IPS DF 19.7 (cell line): Measurements from ENCODE around the gene TSPAN32.

Experiments used
- DNase-seq: peaks from one replicate; pipeline ENCODE4 v3.0.0-alpha.2; 2013; ENCODE audit warnings: low read depth, low spot score

The TSPAN32 gene

GRCh38 chr11:2303627-2304505 lies 2.1 kb downstream of the TSPAN32 start:
- DNase-seq = no peak

DNA sequence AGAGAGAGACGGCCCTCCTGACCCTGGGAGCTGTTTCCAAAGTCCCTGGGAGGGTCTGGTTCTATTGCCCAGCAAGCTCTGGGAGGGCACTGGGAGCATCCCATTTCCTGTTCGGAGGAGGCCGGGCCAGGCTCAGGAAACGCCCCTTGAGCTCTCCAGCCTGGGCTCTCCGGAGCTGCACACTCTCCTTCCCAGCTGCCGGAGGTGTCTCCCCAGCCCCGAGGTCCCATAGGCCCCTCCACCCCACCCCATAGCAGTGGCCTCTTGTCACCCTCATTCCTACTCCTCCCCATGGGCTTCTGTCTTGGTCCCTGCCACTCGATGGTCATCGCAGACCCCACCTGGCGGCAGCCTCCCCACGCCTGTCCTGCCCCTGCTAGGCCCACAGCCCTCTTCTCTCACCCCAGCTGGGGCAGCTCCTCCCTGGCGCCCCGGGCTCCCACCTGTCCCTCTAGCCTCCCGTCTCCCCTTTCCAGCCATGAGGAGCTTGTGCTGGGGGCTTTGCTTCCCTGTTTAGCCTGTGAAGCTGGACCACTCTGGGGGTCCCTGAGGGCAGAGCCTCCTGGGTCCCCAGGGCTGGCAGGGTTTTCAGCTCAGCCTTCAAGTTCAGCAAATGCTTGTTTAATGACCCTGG lies 2.8 kb downstream of the TSPAN32 start:
- no peak for DNase-seq

GRCh38 chr11:2305140-2305778 lies 3.4 kb downstream of the TSPAN32 start:
- DNase-seq = no peak

DNA sequence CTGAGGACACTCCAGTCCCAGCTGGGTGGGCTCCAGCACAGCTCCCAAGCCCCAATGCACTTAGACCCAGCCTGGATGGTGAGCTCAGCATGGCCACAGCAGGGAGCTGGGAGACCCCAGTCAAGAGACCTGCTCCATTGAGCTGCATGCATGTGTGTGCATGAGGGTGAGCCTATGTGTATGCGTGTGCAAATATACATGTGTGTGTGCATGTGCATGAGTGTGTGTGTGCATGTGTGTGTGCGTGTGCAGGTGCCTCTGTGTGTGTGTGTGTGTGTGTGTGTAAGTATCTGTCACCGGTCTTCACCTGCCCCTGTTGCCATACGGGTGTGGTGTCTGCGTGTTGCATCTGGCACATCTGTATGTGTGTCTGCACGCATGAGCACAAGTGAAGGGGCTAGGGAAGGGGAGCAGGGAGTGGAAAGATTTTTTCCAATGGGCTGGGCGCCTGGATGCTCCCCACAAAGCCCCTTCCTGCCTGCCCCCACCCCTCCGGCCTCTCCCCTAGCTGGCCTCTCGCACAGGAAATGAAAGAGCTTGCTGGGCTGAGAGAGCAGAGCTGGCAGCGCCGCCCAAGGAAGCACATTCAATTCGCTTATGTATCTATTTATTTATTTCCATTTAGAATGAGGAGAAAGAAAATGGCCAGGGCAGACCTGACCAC lies 4.1 kb downstream of the TSPAN32 start:
- no peak for DNase-seq

DNA sequence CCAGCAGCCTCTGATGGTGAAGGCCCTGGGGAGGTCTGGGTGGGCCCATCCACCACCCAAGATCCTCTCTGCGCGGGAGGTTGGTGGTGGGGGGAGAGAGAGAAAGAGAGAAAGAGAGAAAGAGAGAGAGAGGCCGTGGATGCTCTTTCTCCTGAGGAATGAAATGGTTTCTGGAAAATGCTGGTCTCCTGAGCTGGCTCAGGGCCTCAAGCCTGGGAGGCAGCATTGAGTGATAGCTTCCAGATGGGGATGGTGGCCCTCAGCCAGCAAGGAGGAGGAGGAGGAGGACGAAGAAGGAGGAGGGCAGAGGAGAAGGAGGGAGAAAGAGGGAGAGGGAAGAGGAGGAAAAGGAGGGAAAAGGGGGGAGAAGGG lies 4.6 kb downstream of the TSPAN32 start:
- no peak for DNase-seq

DNA sequence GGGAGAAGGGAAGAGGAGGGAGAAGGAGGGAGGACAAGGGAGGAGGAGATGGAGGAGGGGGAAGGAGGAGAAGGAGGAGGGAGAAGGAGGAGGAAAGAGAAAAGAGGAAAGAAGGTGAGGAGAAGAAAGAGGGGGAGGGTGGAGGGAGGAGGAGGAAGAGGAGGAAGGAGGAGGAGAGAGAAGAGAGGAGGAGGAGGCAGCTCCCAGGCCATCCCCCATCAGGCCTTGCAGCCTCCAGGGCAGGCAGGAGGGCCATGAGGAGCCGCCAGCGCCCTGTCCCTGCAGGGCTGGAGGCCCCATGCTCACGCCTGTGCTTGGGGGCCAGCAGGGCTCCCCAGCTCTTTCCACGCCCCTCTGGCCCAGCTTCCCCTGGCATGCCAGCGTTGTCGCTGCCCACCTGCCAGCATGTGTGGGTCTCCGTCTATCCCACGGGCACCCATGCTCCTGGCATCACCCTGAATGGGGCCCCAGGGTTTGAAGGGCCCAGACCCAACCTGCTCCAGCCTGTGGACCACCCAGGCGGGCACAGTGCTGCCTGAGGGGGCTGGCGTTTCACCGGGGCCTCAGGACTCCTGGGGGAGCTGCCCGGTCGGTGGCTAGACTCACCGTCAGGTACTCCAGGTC lies 5.2 kb downstream of the TSPAN32 start:
- no peak for DNase-seq

GRCh38 chr11:2307501-2308331 lies 5.9 kb downstream of the TSPAN32 start:
- no peak for DNase-seq

GRCh38 chr11:2308713-2309112 lies 6.9 kb downstream of the TSPAN32 start:
- no peak for DNase-seq

DNA sequence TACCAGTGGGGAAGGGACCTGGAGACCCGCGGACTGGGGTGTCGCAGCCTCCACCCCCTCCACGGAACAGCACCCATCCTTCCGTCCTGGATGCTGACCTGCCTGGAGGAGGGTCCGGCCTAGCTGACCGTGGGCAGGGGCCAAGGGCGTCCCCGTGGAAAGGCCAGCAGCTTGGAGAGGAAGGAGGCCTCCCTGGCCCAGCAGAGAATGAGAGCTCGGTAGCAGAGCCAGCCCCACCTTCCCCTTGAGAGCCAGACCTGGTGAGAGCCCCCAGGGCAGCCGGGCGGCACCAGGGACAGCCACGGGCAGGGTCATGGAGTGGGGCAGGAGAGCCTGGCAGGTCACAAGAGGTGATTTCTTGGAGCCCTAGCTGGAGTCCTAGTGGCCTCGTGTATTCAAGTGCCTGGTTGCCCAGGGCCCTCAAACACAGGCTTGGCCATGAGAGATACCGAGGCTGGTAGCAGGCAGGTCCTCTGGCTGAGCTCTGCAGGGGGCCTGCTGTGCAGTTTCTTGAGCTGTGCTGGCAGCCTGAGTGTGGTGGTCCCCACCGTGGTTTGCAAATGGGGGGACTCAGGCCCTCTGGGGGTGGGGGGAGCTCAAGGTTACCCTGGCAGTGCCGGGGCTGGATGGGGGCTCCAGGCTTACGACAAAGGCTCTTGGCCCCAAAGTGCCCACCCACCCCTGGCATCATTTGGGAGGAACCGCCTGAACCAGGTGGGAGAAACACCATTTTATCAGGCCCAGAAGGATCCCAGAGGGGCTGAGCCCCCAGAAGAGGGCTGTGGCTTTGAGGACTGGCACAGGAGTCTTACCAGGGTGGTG lies 7.6 kb downstream of the TSPAN32 start:
- no peak for DNase-seq

DNA sequence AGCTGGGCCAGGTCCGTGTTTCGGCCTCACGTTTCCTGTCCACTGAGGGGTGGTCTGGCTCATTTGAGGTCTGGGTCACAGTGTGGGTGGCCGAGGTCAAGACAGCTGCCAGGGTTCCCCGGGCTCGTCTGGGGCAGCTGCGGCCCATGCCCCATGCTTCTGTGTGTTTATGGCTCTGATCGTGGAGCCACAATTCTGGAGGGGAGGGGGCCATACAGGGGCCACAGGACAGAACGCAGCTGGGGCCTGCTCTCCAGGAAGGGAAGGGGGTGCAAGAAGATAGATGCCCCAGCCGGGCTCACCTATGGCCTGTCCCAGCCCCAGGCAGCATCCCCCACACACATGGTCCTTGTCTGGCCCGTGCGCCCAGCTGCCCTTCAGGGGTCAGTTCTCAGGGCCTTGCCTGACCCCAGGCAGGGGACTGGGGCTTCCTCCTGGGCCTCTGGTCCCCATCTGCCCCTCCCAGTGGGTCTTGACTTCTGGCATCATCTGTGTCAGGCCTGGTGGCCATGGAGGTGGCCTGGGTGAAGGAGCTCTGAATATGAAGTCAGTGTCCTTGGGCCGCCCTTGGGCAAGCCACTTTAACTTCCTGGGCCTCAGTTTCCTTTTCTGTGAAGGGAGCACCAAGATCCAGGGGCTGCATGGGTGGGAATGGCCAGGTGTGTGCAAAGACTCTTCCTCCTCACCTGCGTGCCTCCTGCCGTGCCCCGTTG lies 8.4 kb downstream of the TSPAN32 start:
- no peak for DNase-seq

- DNase-seq = no peak
These were observed 9.1 kb downstream of the TSPAN32 start for GRCh38 chr11:2310786-2311352.

DNA sequence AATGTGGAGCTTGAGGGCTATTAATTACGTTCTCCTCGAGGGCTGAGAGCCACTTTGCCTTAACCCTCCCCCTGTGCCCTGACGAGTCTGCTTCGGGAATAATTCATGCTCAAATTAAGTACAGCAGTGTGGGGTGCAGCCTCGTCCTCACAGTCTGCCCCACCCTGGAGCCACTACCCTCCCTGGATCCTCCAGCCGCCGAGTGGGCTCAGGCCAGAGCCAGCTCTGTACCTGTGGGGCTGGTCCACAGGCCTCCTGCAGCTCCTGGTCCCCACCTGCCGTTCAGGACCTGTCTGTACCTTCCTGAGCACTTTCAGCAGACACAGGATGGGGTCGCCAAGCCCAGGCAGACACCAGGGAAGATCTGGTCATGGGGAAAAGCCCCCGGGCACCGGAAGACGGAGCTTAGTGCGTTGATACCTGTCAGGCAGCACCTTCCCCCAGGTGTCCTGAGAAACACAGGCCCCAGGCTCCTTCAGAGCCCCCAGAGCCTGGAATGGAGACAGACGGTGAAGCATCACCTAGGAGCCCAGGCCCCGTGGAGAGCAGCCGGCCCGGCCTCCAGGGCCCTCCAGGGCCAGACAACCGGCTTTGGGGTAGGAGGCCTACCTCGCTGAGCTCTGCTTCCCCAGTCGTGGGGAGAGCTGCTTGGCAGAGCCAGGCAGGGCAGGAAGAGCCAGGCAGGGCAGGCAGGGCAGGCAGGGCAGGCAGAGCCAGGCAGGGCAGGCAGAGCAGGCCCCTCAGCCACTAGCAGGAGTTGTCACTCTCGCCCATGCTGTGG lies 9.7 kb downstream of the TSPAN32 start:
- DNase-seq = no peak

DNA sequence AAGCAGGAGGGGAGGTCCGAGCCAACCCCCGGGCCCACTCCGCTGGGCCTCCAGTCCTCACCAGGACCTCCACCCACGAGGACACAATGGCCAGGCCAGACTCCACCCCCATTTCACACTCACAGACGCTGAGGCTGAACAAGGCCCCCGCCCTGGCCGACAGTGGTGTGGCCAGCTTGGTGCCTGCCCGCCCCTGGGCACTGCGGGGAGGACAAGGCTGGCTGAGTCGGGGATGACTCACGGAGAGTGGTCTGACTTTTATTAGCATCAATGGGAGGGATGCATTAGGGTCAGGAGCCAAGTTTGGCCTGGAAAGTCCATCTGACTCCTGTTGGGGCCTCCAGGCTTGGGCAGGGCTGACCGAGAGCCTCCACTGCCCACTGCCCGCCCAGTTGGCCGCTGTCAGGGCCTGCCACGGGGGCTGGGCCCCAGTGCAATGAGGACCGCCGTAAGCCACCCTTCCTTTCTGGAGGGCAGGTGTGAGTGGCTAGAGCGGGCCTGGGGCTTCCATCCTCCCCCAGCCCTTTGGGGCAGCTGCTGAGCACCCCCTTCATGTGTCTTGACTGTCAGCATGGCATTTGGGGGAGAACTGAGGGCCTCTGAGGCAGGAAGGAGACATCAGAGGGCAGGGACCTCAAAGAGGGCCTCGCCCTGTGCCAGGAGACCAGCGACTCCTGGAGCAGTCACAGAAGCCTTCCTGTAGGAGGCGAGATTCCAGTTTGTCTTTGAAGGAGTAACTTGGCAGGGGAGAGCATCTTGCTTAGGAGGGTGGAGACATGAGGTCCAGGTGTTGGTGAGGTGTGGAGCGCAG lies 10.6 kb downstream of the TSPAN32 start:
- DNase-seq = no peak

- no peak for DNase-seq
These were observed 11.5 kb downstream of the TSPAN32 start for GRCh38 chr11:2313051-2313951.

DNA sequence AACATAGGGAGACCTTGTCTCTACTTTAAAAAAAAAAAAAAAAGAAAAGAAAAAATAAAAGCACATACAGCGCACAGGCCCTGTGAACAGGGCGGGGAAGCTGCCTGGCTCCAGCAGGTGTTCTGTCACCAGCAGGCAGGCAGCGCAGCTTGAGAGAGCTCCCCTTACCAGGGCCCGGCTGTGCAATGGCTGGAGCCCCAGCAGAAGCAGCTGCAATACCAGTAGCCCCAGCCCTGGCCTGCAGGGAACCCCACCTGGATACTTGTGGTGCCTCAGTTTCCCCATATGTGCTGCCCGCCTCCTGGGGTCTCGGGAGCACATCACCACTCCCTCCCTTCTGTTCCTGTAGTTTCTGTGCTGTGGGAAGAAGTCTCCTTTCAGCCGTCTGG lies 12.3 kb downstream of the TSPAN32 start:
- DNase-seq = no peak
